A549 (cell line): ENCODE results near the gene MYO1E. TPM values are rescaled to one million over a fixed set of nuclear protein-coding genes. Genes with fewer than 3 reads are reported as not detected.
A peak's percentile ranks its signal among the peaks of the same experiment; 100 is the strongest.

Experiments
- ATAC-seq, 2 experiments: fragments of 200-7000 bp in 1 of 2; fragments of >200 bp in 1 of 2; cut with Nextera tagmentation in 1 of 2; cut with Tn5 transposase in 1 of 2; 3 replicates each; pipeline versions ENCODE4 v1.8.0 to v1.9.1; 2018 to 2020; ENCODE audit warnings: mild to moderate bottlenecking in 1 of 2, moderate library complexity in 1 of 2
- CTCF ChIA-PET: fragments of 300-600 bp; sonication (Branson Sonifier 250); formaldehyde crosslinking; extraction: SDS; loops from one replicate; lab custom pipeline; 2021; ENCODE audit warnings: antibody characterized with exemption, inconsistent platforms; lab: Yijun Ruan, JAX
- POLR2A ChIA-PET: fragments of 350-600 bp; formaldehyde crosslinking; extraction: SDS; loops from one replicate; lab custom pipeline; 2021; ENCODE audit warnings: antibody characterized with exemption, inconsistent platforms; lab: Yijun Ruan, JAX
- DNase-seq, 2 experiments: peaks; one replicate each; pipeline versions ENCODE4 v3.0.0 to v3.0.0-alpha.2; 2011 to 2016; ENCODE audit warnings: low read depth in 1 of 2, low spot score in 1 of 2
- FAIRE-seq: peaks from 2 replicates; lab custom pipeline; 2011; peaks lifted over from hg19 to GRCh38; lab: Jason Lieb, UNC
- H3K27ac ChIP-seq, 2 experiments: fragments of >200 bp; sonication (Bioruptor Twin); formaldehyde crosslinking; 3 replicates each; pipeline ENCODE4 v1.5.1; 2016 to 2017
- H3K4me1 ChIP-seq: fragments of >200 bp; sonication (Bioruptor Twin); formaldehyde crosslinking; 3 replicates; pipeline ENCODE4 v1.6.1; 2016
- H3K4me2 ChIP-seq: fragments of >200 bp; sonication (Bioruptor Twin); formaldehyde crosslinking; 3 replicates; pipeline ENCODE4 v1.6.1; 2016
- H3K4me3 ChIP-seq: fragments of >200 bp; sonication (Bioruptor Twin); formaldehyde crosslinking; 3 replicates; pipeline ENCODE4 v1.5.1; 2016
- H3K9me3 ChIP-seq: fragments of >200 bp; sonication (Bioruptor Twin); formaldehyde crosslinking; 3 replicates; pipeline ENCODE4 v1.6.1; 2016
- ATOH8 ChIP-seq: fragments of 250-450 bp; sonication (Bioruptor Pico); IDR thresholded peaks from 2 replicates; pipeline ENCODE4 v1.5.0; 2020; ENCODE audit warnings: low read depth, mild to moderate bottlenecking, moderate library complexity
- BCL3 ChIP-seq: fragments of >200 bp; sonication (Bioruptor Twin); formaldehyde crosslinking; IDR thresholded peaks from 3 replicates; pipeline ENCODE4 v1.6.1; 2016
- CBX2 ChIP-seq: fragments of 200-600 bp; sonication (generic); IDR thresholded peaks from 2 replicates; pipeline ENCODE4 v1.6.1; 2016; ENCODE audit warnings: low read depth, mild to moderate bottlenecking, borderline replicate concordance
- CEBPB ChIP-seq, 2 experiments: fragments of >200 bp in 1 of 2; sonication (Bioruptor Twin) in 1 of 2; formaldehyde crosslinking in 1 of 2; IDR thresholded peaks; 2 replicates each; pipeline ENCODE4 v1.6.1; 2012 to 2016
- E2F6 ChIP-seq: IDR thresholded peaks from 2 replicates; pipeline ENCODE4 v1.6.1; 2012; ENCODE audit warnings: low read depth, borderline replicate concordance
- EHF ChIP-seq: fragments of 250-450 bp; sonication (Bioruptor Pico); IDR thresholded peaks from 2 replicates; pipeline ENCODE4 v1.5.0; 2020; ENCODE audit warnings: mild to moderate bottlenecking
- EP300 ChIP-seq, 2 experiments: fragments of >200 bp; sonication (Bioruptor Twin); formaldehyde crosslinking; IDR thresholded peaks; 2 replicates in 1 of 2; 3 replicates in 1 of 2; pipeline ENCODE4 v1.6.1; 2016 to 2017
- FOSB ChIP-seq: fragments of 250-450 bp; sonication (Bioruptor Pico); IDR thresholded peaks from 2 replicates; pipeline ENCODE4 v1.5.0; 2020; ENCODE audit warnings: mild to moderate bottlenecking, moderate library complexity
- FOSL2 ChIP-seq, 2 experiments: fragments of 450-650 bp in 1 of 2; fragments of >200 bp in 1 of 2; sonication (Bioruptor Twin) in 1 of 2; formaldehyde crosslinking; IDR thresholded peaks; 2 replicates each; pipeline versions ENCODE4 v1.5.0 to v1.6.1; 2016 to 2020; ENCODE audit warnings: mild to moderate bottlenecking in 1 of 2, moderate library complexity in 1 of 2
- GATA3 ChIP-seq: IDR thresholded peaks from 2 replicates; pipeline ENCODE4 v1.6.1; 2012; ENCODE audit warnings: borderline replicate concordance
- HDAC2 ChIP-seq: fragments of 200-600 bp; sonication (generic); IDR thresholded peaks from 2 replicates; pipeline ENCODE4 v1.6.1; 2016
- HES2 ChIP-seq: fragments of >200 bp; sonication (Bioruptor Twin); formaldehyde crosslinking; IDR thresholded peaks from 2 replicates; pipeline ENCODE4 v1.6.1; 2016
- HEYL ChIP-seq: fragments of 250-450 bp; sonication (Bioruptor Pico); IDR thresholded peaks from 2 replicates; pipeline ENCODE4 v1.8.0; 2021; ENCODE audit warnings: mild to moderate bottlenecking, moderate library complexity
- HMGXB4 ChIP-seq: fragments of 250-450 bp; sonication (Bioruptor Pico); IDR thresholded peaks from 2 replicates; pipeline ENCODE4 v1.5.0; 2021; ENCODE audit warnings: mild to moderate bottlenecking, moderate library complexity, borderline replicate concordance
- HOXA7 ChIP-seq: fragments of 250-450 bp; sonication (Bioruptor Pico); IDR thresholded peaks from 2 replicates; pipeline ENCODE4 v1.5.0; 2020; ENCODE audit warnings: mild to moderate bottlenecking, moderate library complexity
- HOXB5 ChIP-seq: fragments of 250-450 bp; sonication (Bioruptor Pico); IDR thresholded peaks from 2 replicates; pipeline ENCODE4 v1.5.0; 2020; ENCODE audit warnings: mild to moderate bottlenecking, moderate library complexity
- JUN ChIP-seq, 2 experiments: fragments of >200 bp; sonication (Bioruptor Twin); formaldehyde crosslinking; IDR thresholded peaks; 2 replicates in 1 of 2; 3 replicates in 1 of 2; pipeline ENCODE4 v1.6.1; 2016 to 2017
- JUNB ChIP-seq: fragments of >200 bp; sonication (Bioruptor Twin); formaldehyde crosslinking; IDR thresholded peaks from 2 replicates; pipeline ENCODE4 v1.6.1; 2016
- KDM5A ChIP-seq: fragments of 200-600 bp; sonication (generic); IDR thresholded peaks from 2 replicates; pipeline ENCODE4 v1.6.1; 2016; ENCODE audit warnings: antibody characterized with exemption, mild to moderate bottlenecking
- MAFK ChIP-seq: fragments of 450-650 bp; IDR thresholded peaks from 2 replicates; pipeline ENCODE4 v1.6.1; 2014; ENCODE audit not compliant: partially characterized antibody
- MAX ChIP-seq: IDR thresholded peaks from 2 replicates; pipeline ENCODE4 v1.6.1; 2012
- MAZ ChIP-seq: fragments of 150-350 bp; IDR thresholded peaks from 2 replicates; pipeline ENCODE4 v1.6.1; 2014; ENCODE audit warnings: antibody characterized with exemption, low read depth, low read length, borderline replicate concordance
- NFE2L2 ChIP-seq: fragments of 150-350 bp; conservative IDR thresholded peaks from 2 replicates; pipeline ENCODE4 v1.6.1; 2014; ENCODE audit warnings: low read length
- NPAS2 ChIP-seq: fragments of 250-450 bp; sonication (Bioruptor Pico); IDR thresholded peaks from 2 replicates; pipeline ENCODE4 v1.8.0; 2022; ENCODE audit warnings: mild to moderate bottlenecking, moderate library complexity, borderline replicate concordance
- PBX3 ChIP-seq: IDR thresholded peaks from 2 replicates; pipeline ENCODE4 v1.6.1; 2012
- PHF8 ChIP-seq: fragments of 200-600 bp; sonication (generic); IDR thresholded peaks from 2 replicates; pipeline ENCODE4 v1.6.1; 2016; ENCODE audit warnings: low read depth, mild to moderate bottlenecking, antibody characterized with exemption, moderate library complexity, borderline replicate concordance
- POLR2A ChIP-seq: IDR thresholded peaks from 2 replicates; pipeline ENCODE4 v1.6.1; 2012; ENCODE audit warnings: mild to moderate bottlenecking, low read length
- POLR2AphosphoS2 ChIP-seq: conservative IDR thresholded peaks from 2 replicates; pipeline ENCODE4 v1.6.1; 2012; ENCODE audit warnings: low read length, improper control_type of control experiment, inconsistent platforms
- RARB ChIP-seq: fragments of 250-450 bp; sonication (Bioruptor Pico); IDR thresholded peaks from 2 replicates; pipeline ENCODE4 v1.8.0; 2021; ENCODE audit warnings: mild to moderate bottlenecking, moderate library complexity
- RCOR1 ChIP-seq: fragments of 150-350 bp; IDR thresholded peaks from 2 replicates; pipeline ENCODE4 v1.6.1; 2014; ENCODE audit warnings: antibody characterized with exemption, low read length, low read depth
- RNF2 ChIP-seq: fragments of 200-600 bp; sonication (generic); IDR thresholded peaks from 2 replicates; pipeline ENCODE4 v1.6.1; 2016; ENCODE audit warnings: low read depth, mild to moderate bottlenecking, antibody characterized with exemption, moderate library complexity, borderline replicate concordance
- SMC3 ChIP-seq: fragments of >200 bp; sonication (Bioruptor Twin); formaldehyde crosslinking; IDR thresholded peaks from 3 replicates; pipeline ENCODE4 v1.6.1; 2018; ENCODE audit warnings: inconsistent platforms
- TFCP2L1 ChIP-seq: fragments of 250-450 bp; sonication (Bioruptor Pico); IDR thresholded peaks from 2 replicates; pipeline ENCODE4 v1.5.0; 2021; ENCODE audit warnings: mild to moderate bottlenecking
- ZNF302 ChIP-seq: fragments of 250-450 bp; sonication (Bioruptor Pico); IDR thresholded peaks from 2 replicates; pipeline ENCODE4 v1.9.0; 2021; ENCODE audit warnings: inconsistent platforms, mild to moderate bottlenecking, moderate library complexity
- ZSCAN20 ChIP-seq: fragments of 250-450 bp; sonication (Bioruptor Pico); IDR thresholded peaks from 2 replicates; pipeline ENCODE4 v1.8.0; 2022; ENCODE audit warnings: mild to moderate bottlenecking, moderate library complexity
- WGBS: methylation state at CpG from one replicate; pipeline ENCODE4 v1.1.6; 2017; ENCODE audit errors: missing lambda C conversion rate; 5-methylcytosine and 5-hydroxymethylcytosine counted together
- polyA plus RNA-seq, 4 experiments: library from polyadenylated mRNA; depleted of rRNA in 3 of 4; stranded (reverse); fragments of >200 nt; fragmentation: RNase III in 1 of 4; extraction: RNeasy Plus Mini Kit Qiagen cat#74134 plus additional on column Dnase treatment in 1 of 4; gene quantifications; 2 replicates in 3 of 4; 3 replicates in 1 of 4; pipeline ENCODE4 v1.2.3, GENCODE V29; 2011 to 2017

The MYO1E gene
- polyA plus RNA-seq, 2 of the 4 experiments (the other 2 are of a cell fraction) = 202 to 497 TPM

- POLR2A ChIA-PET = interaction anchor here (0.6 kb wide), 1 partner anchor 12 kb away, joined by 4 read pairs; no protein-coding TSS in a partner anchor
- CTCF ChIA-PET = interaction anchor here (0.6 to 1.7 kb wide), 7 partner anchors 8 to 108 kb away, joined by 3 to 6 read pairs (median 4); no protein-coding TSS in a partner anchor
- DNase-seq (peak in 1 of 2 experiments; percentile 67), FAIRE-seq (peak; percentile 93), ATAC-seq (peak; percentile 8 to 12; a peak in 2 of 6 replicates)
- H3K4me3 ChIP-seq = peak overlapping the region; percentile 10; the same call in 1 of the 3 replicates
- no peaks in the 10 kb centered on the region for H3K9me3 ChIP-seq
- 15% methylated on average over 10 of the region's 10 CpGs for WGBS
- H3K4me1 ChIP-seq = peaks cover 96% of the 10 kb centered on the region
- H3K27ac ChIP-seq = peak overlapping the region; percentile 84 to 90
- peak overlapping the region; percentile 68 for H3K4me2 ChIP-seq
- TF ChIP-seq GATA3 = peak; percentile 40; the same call in 1 of the 2 replicates
- TF ChIP-seq HEYL = no peak
- TF ChIP-seq EP300 (IDR thresholded peaks at IDR 0.05) = 0 out of 5 replicates have a peak, but pooled peaks of 1 of the 2 experiments have one; percentile 38
- no peak for TF ChIP-seq PHF8
- TF ChIP-seq MAZ = no peak
- no peak for TF ChIP-seq POLR2AphosphoS2
- TF ChIP-seq ATOH8 (CRISPR knock-in tag) = 0 out of 2 replicates have a peak, but pooled peaks have one; percentile 42
- no peak for TF ChIP-seq CEBPB (IDR thresholded peaks at IDR 0.05)
- TF ChIP-seq CBX2 = no peak
- peak; percentile 65; the same call in 1 of the 2 replicates for TF ChIP-seq FOSL2 (IDR thresholded peaks at IDR 0.05)
- TF ChIP-seq FOSL2 (CRISPR knock-in tag; IDR thresholded peaks at IDR 0.05) = peak; percentile 90
- TF ChIP-seq EHF (CRISPR knock-in tag) = peak; percentile 22; the same call in 1 of the 2 replicates
- peak; percentile 30; the same call in 1 of the 2 replicates for TF ChIP-seq HDAC2
- TF ChIP-seq RNF2 = no peak
- TF ChIP-seq JUNB = peak; percentile 53
- TF ChIP-seq ZSCAN20 (CRISPR knock-in tag) = no peak
- TF ChIP-seq JUN (IDR thresholded peaks at IDR 0.05) = peak in 1 of 2 experiments; percentile 58; a peak in 1 of 5 replicates
- TF ChIP-seq HOXA7 = peak; percentile 48; the same call in 1 of the 2 replicates
- no peak for TF ChIP-seq NPAS2 (CRISPR knock-in tag)
- TF ChIP-seq TFCP2L1 = no peak
- no peak for TF ChIP-seq E2F6
- no peak for TF ChIP-seq SMC3
- no peak for TF ChIP-seq HES2
- no peak for TF ChIP-seq PBX3
- TF ChIP-seq NFE2L2 = no peak
- peak; percentile 53; the same call in 1 of the 2 replicates for TF ChIP-seq MAX
- no peak for TF ChIP-seq KDM5A
- no peak for TF ChIP-seq FOSB (CRISPR knock-in tag)
- no peak for TF ChIP-seq POLR2A
- no peak for TF ChIP-seq BCL3
- peak; percentile 88 for TF ChIP-seq RCOR1
- TF ChIP-seq RARB (CRISPR knock-in tag) = no peak
- 0 out of 2 replicates have a peak, but pooled peaks have one; percentile 65 for TF ChIP-seq HOXB5 (CRISPR knock-in tag)
- TF ChIP-seq ZNF302 (CRISPR knock-in tag) = peak; percentile 22; the same call in 1 of the 2 replicates
- TF ChIP-seq MAFK = no peak
- no peak for TF ChIP-seq HMGXB4 (CRISPR knock-in tag)
Observed at GRCh38 chr15:59268852-59269407, 103.7 kb downstream of the MYO1E start.
